Nephron progenitor cell (in vitro differentiated cells): Measurements from ENCODE around the gene SLC41A1.

Experiments
- DNase-seq: peaks from one replicate; pipeline ENCODE4 v3.0.0; 2021
- H3K27ac Mint-ChIP-seq: 2 replicates; pipeline ENCODE4 v1.8.0; 2021; ENCODE audit warnings: mild to moderate bottlenecking, moderate library complexity, mixed read lengths
- H3K27me3 Mint-ChIP-seq: 2 replicates; pipeline ENCODE4 v1.8.0; 2021; ENCODE audit warnings: mild to moderate bottlenecking, low read depth, mixed read lengths; ENCODE audit not compliant: poor library complexity
- H3K36me3 Mint-ChIP-seq: 2 replicates; pipeline ENCODE4 v1.8.0; 2021; ENCODE audit warnings: low read depth, mixed read lengths
- H3K4me1 Mint-ChIP-seq: 2 replicates; pipeline ENCODE4 v1.8.0; 2021; ENCODE audit warnings: mixed read lengths
- H3K4me3 Mint-ChIP-seq: 2 replicates; pipeline ENCODE4 v1.8.0; 2021; ENCODE audit warnings: mild to moderate bottlenecking, moderate library complexity, mixed read lengths
- H3K9me3 Mint-ChIP-seq: 2 replicates; pipeline ENCODE4 v1.8.0; 2021; ENCODE audit warnings: mild to moderate bottlenecking, moderate library complexity, mixed read lengths
- TF ChIP-seq, protein P1 (sequence below): fragments of 200-600 bp; sonication (generic); IDR thresholded peaks from 2 replicates; pipeline ENCODE4 v1.5.0; 2021; ENCODE audit warnings: antibody characterized with exemption

Gene SLC41A1

DNA sequence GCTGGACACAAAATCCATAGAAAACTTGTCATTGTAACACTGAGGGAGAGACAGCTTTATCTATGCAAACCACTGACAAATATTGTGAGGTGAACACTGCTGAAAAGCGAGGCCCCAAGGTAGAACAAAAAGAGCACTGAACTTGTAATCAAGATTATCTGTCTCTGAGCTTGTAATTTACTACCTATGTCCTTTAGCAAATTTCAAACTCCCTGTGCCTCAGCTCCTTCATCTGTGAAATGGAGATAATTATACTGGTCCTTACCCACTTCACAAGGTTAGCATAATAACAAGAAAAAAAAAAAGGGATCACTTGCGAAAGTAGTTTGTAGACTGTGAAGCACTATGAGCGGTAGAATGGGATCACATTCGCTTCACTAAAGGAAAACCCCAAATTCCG is 58.1 kb downstream of the SLC41A1 start:
- no peaks in the 10 kb centered on the region for H3K36me3 Mint-ChIP-seq
- no peaks in the 10 kb centered on the region for H3K4me1 Mint-ChIP-seq
- H3K27ac Mint-ChIP-seq: no peak overlapping the region
- no peak overlapping the region for H3K4me3 Mint-ChIP-seq
- TF ChIP-seq, protein P1, sequence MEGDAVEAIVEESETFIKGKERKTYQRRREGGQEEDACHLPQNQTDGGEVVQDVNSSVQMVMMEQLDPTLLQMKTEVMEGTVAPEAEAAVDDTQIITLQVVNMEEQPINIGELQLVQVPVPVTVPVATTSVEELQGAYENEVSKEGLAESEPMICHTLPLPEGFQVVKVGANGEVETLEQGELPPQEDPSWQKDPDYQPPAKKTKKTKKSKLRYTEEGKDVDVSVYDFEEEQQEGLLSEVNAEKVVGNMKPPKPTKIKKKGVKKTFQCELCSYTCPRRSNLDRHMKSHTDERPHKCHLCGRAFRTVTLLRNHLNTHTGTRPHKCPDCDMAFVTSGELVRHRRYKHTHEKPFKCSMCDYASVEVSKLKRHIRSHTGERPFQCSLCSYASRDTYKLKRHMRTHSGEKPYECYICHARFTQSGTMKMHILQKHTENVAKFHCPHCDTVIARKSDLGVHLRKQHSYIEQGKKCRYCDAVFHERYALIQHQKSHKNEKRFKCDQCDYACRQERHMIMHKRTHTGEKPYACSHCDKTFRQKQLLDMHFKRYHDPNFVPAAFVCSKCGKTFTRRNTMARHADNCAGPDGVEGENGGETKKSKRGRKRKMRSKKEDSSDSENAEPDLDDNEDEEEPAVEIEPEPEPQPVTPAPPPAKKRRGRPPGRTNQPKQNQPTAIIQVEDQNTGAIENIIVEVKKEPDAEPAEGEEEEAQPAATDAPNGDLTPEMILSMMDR: no peak
- peaks cover 40% of the 10 kb centered on the region for H3K27me3 Mint-ChIP-seq
- DNase-seq: no peak
- peaks cover 9% of the 10 kb centered on the region for H3K9me3 Mint-ChIP-seq

DNA sequence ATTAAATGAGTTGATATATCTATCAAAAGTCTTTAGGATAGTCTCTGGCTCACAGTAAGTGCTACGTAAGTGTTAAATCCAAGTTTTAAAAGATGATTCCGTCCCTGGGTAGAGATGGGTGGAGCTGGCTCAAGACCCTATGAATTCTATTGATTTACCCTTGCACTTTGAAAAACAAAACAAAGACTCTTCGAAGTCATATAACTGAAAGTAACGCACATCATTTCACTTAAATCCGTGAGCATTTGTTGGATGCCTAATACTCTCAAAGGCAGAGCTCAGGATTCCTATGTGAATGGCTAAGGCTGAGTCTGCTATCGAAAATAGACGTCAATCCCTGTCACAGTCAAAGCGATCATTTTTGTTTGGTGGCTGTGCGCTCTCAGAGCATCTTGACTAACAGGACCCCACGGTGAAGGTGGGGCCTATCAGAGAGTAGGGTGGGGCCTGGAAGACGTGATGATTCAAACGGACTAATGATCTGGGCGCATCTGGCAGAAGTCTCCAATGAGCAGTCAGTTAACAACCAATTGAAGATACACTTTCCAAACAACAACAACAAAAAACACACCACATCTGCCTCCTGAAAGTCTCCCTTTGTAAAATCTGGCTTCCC is 61.9 kb downstream of the SLC41A1 start:
- H3K4me3 Mint-ChIP-seq: peak overlapping the region; percentile 52
- H3K36me3 Mint-ChIP-seq: peaks cover 5% of the 10 kb centered on the region
- TF ChIP-seq, protein P1: no peak
- no peak overlapping the region for H3K27ac Mint-ChIP-seq
- H3K27me3 Mint-ChIP-seq: peaks cover 33% of the 10 kb centered on the region
- H3K9me3 Mint-ChIP-seq: peaks cover 9% of the 10 kb centered on the region
- H3K4me1 Mint-ChIP-seq: peaks cover 27% of the 10 kb centered on the region
- no peak for DNase-seq

DNA sequence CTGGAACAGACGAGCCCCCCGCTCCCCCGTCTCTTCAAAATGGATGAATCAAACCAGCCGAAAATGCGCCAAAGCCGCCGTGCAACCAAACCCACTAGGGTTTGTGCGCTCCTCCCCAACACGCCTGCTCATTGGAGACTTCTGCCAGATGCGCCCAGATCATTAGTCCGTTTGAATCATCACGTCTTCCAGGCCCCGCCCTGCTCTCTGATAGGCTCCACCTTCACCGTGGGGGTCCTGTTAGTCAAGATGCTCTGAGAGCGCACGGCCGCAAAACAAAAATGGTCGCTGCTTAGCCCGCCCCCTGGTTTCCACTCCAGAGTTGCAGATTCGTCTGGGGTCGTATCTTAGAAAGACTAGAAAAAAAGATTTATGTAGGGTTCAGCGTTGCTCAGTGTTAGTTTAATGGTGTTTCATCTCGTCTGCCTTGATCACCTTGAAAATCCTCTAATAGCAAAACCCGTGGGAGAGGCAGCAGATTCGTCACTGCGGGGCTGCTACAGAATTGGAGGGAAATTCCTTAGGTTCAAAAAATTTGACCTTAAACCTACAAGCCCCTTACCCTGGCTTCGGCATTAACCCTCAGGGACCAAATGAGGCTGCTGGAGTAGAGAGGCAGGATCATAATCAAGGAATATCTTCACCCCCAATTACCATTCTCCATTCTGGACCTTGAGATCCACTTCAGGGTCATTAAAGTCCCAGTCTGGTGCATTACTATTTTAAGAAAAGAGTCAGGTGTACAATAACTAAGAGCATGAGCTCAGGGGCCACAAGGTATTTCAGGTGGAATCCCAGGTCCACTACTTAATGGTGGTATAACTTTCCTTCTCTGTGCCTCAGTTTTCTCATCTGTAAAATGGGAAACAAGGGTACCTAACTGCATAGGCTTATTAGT is 62.6 kb downstream of the SLC41A1 start, which contains the start of gene NUCKS1:
Gene NUCKS1 (minus strand): TSS at position 45 of the 898 bp plus-strand sequence. CDS start 209 bp downstream, outside the sequence.
- Mint-ChIP-seq H3K9me3 (peaks cover 9% of the 10 kb centered on the region), H3K36me3 (peaks cover 9% of the 10 kb centered on the region), H3K27me3 (peaks cover 25% of the 10 kb centered on the region), H3K27ac (peak within 1 kb of the TSS; percentile 100), H3K4me1 (peaks cover 29% of the 10 kb centered on the region), H3K4me3 (peak within 1 kb of the TSS; percentile 99)
- peak; percentile 95 for DNase-seq
- TF ChIP-seq, protein P1: no peak

DNA sequence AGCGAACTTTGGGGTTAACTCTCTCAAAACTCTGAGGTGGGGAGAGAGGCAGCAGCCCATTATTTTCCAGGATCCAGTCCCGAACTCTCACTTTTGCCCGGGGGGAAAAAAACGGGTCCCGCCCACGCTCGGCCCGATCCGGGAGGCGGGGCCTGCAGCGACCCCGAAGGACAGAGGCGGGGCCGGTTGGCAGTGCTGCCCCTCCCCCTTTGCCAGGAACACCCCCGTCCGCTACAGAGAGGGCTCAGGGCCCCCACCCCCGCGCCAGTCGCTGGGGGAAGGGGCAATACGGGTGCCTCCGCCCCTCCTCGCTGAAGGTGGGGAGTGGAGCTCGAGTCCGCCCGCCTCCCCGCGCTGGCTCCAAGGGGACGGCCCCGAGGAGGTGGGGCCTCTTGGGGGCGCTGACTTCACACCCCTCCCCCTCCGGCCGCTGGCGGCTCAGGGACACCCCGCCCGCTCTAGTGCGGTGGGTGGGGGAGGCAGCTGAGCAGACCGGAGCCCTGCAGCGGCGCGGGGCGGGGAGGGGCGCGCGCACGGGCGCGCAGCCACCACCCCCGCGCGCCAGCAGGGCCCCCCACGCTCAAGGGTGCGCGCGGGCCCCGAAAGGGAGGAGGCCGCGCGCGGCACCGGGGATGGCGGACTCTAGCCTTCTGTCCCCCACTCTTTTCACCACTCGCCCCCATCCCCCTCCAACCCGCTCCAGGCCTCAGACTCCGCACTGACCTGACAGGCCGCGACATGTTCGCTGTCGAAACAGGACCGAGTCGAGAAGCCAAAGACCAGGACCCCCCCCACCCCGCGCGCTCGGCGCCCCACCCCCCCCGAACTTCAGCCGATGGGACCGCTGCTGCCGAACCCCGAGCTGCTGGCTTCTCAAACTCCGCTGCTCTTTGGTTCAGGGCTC is 63.5 kb downstream of the SLC41A1 start:
- TF ChIP-seq, protein P1: no peak
- DNase-seq: peak; percentile 94
- peak overlapping the region; percentile 99 for H3K4me3 Mint-ChIP-seq
- H3K27ac Mint-ChIP-seq: peak overlapping the region; percentile 100
- peaks cover 15% of the 10 kb centered on the region for H3K36me3 Mint-ChIP-seq
- peaks cover 29% of the 10 kb centered on the region for H3K4me1 Mint-ChIP-seq
- peaks cover 9% of the 10 kb centered on the region for H3K9me3 Mint-ChIP-seq
- H3K27me3 Mint-ChIP-seq: peaks cover 16% of the 10 kb centered on the region

DNA sequence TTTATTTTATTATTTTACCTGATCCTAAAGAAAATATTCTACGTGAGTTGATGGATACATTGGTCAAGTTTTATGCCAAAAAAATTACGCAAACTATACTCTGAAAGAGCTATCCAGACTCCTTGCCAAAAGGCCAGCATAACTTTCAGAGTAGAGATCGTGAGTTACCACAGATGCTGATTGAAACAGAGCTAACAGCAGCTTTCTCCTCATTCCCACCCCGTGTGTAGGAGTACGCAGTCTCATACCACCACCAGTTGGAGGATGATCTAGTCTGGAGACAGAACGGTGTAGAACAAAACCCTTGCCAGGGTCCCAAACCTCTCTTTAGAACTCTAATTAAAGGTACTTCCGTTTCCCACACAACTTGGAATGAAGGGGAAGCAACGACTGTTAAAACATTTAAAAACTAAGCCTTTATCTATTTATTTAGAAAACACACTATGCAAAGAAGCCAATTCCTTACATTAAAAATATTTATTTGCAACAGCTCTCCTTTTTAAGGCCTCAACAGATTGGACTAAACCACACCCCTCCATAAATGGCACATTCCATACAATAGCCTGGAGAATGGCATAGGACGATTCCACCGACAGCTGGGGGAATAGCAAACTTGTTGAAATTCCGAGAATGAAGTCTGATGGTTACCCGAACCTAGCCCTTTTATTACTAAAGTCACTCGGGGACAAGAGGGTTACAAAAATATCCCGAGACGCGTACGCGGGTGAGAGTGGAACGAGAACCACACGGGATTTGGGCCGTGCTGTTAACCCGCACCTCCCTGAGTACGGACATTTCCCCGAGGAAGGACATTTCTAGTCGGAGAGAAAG is 64.4 kb downstream of the SLC41A1 start:
- Mint-ChIP-seq H3K36me3 (peaks cover 21% of the 10 kb centered on the region), H3K4me1 (peaks cover 34% of the 10 kb centered on the region), H3K27me3 (peaks cover 12% of the 10 kb centered on the region), H3K9me3 (peaks cover 15% of the 10 kb centered on the region), H3K27ac (peak overlapping the region; percentile 99), H3K4me3 (peak overlapping the region; percentile 99)
- peak; percentile 9 for DNase-seq
- TF ChIP-seq, protein P1: no peak
